NCI-H345 treated with DMSO at 0.1 percent for 48 hours (cell line): ENCODE results near the gene MLPH.
"Not testable (repeated sequence)": the region's sequence is repeated elsewhere in the genome, so short reads cannot be mapped to it uniquely, and the experiment has no call there.

Experiments
- DNase-seq: peaks from one replicate; lab custom pipeline; 2025; ENCODE audit not compliant: unreplicated experiment; lab: John Stamatoyannopoulos, UW

Gene MLPH

GRCh38 chr2:237457388-237457941 lies 29.6 kb upstream of the MLPH start:
- DNase-seq = no peak

GRCh38 chr2:237458519-237458918 lies 28.5 kb upstream of the MLPH start:
- no peak for DNase-seq

GRCh38 chr2:237459226-237459625 lies 27.8 kb upstream of the MLPH start:
- no peak for DNase-seq

GRCh38 chr2:237459741-237460174 lies 27.3 kb upstream of the MLPH start:
- DNase-seq = no peak

- no peak for DNase-seq
Observed at GRCh38 chr2:237464757-237465391, 22.2 kb upstream of the MLPH start.

GRCh38 chr2:237465515-237466148 lies 21.4 kb upstream of the MLPH start:
- DNase-seq = no peak

- no peak for DNase-seq
Observed at GRCh38 chr2:237466211-237466610, 20.8 kb upstream of the MLPH start.

GRCh38 chr2:237467447-237468179 lies 19.4 kb upstream of the MLPH start:
- no peak for DNase-seq

- not testable (repeated sequence) for DNase-seq
Observed at GRCh38 chr2:237469410-237469809, 17.6 kb upstream of the MLPH start.

- DNase-seq = no peak
Observed at GRCh38 chr2:237469849-237470248, 17.2 kb upstream of the MLPH start.

GRCh38 chr2:237470914-237471313 lies 16.1 kb upstream of the MLPH start:
- no peak for DNase-seq

- no peak for DNase-seq
Observed at GRCh38 chr2:237471438-237472186, 15.4 kb upstream of the MLPH start.

- DNase-seq = no peak
Observed at GRCh38 chr2:237472187-237472712, 14.8 kb upstream of the MLPH start.

GRCh38 chr2:237472909-237473877 lies 13.9 kb upstream of the MLPH start:
- DNase-seq = no peak

GRCh38 chr2:237473878-237474441 lies 13.1 kb upstream of the MLPH start:
- no peak for DNase-seq

- no peak for DNase-seq
Observed at GRCh38 chr2:237474442-237474911, 12.6 kb upstream of the MLPH start.

- peak; percentile 34 for DNase-seq
Observed at GRCh38 chr2:237474931-237475703, 11.9 kb upstream of the MLPH start.

- DNase-seq = no peak
Observed at GRCh38 chr2:237475704-237476141, 11.3 kb upstream of the MLPH start.
